IPS-18c (cell line): ENCODE measurements around the gene NR3C2.

ENCODE experiments used
- H3K4me3 ChIP-seq: 2 replicates; pipeline ENCODE4 v1.7.0; 2013; ENCODE audit warnings: low read depth, mild to moderate bottlenecking, low read length, moderate library complexity; ENCODE audit not compliant: insufficient read depth
- H3K9me3 ChIP-seq: one replicate; pipeline ENCODE4 v1.6.1; 2013; ENCODE audit warnings: mild to moderate bottlenecking, low read length, moderate library complexity; ENCODE audit not compliant: control insufficient read depth, insufficient read depth

The NR3C2 gene

GRCh38 chr4:148263802-148264201, 178.4 kb downstream of the NR3C2 start:
- Histone ChIP-seq H3K4me3 (no peak overlapping the region), H3K9me3 (no peaks in the 10 kb centered on the region)

GRCh38 chr4:148263127-148263526, 179.1 kb downstream of the NR3C2 start:
- no peaks in the 10 kb centered on the region for H3K9me3 ChIP-seq

GRCh38 chr4:148261848-148262247, 180.4 kb downstream of the NR3C2 start:
- H3K4me3 ChIP-seq, result no peak overlapping the region
- H3K9me3 ChIP-seq, result no peaks in the 10 kb centered on the region

More at GRCh38 chr4:148263127-148263526, 179.1 kb downstream of the NR3C2 start:
- H3K4me3 ChIP-seq, result no peak overlapping the region

GRCh38 chr4:148259841-148260240, 182.4 kb downstream of the NR3C2 start:
- Histone ChIP-seq H3K4me3 (no peak overlapping the region), H3K9me3 (no peaks in the 10 kb centered on the region)

GRCh38 chr4:148258535-148258934, 183.7 kb downstream of the NR3C2 start:
- no peaks in the 10 kb centered on the region for H3K9me3 ChIP-seq
- no peak overlapping the region for H3K4me3 ChIP-seq

DNA sequence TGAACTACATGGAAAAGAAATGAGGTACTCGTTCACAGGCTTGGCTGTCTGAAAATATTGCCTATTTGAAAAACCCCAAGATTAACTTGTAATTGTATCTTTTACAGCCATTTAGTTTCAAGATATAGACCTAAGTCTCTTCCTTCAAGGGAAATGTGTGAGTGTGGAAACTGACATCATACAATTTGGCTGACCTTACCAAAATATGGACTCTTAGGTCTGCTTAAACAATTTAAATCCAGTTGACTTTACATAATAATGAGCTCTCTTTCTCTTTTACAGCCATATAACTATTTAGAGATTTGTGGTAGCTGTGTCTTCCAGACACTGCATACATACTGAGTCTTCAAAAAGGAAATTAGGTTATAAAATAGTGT, 186.9 kb downstream of the NR3C2 start:
- Histone ChIP-seq H3K4me3 (no peak overlapping the region), H3K9me3 (no peaks in the 10 kb centered on the region)

DNA sequence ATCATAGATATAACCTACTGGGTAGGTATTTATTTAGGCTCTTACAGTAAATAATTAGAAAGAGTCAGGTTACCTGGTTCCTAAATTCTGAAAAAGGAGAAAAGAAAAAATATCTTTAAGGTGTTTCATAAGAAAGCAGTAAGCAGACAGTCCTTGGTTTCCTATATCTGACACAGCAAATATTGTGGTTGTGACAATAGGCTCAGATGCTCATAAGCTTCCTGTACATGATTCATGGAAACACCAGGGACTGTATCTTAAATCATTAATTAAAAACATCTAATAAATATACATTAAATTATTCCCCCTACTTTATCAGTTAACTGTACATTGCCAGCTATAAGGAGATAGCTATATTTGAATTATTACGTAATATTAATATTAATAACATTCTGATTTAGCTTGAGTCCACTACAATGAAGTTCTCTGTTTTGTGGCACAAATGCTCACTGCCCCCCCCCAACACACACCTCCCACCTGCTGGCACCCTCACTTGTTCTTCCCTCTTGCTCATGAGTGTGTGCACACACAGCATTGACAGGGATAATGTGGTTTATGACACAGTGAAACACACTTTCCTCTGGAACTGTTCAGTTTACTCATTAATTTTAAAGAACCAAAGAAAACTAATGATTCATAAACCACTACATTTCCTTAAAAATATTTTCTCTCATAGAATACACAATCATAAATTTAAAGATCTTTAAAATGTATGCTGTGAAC, 187.4 kb downstream of the NR3C2 start:
- no peaks in the 10 kb centered on the region for H3K9me3 ChIP-seq

DNA sequence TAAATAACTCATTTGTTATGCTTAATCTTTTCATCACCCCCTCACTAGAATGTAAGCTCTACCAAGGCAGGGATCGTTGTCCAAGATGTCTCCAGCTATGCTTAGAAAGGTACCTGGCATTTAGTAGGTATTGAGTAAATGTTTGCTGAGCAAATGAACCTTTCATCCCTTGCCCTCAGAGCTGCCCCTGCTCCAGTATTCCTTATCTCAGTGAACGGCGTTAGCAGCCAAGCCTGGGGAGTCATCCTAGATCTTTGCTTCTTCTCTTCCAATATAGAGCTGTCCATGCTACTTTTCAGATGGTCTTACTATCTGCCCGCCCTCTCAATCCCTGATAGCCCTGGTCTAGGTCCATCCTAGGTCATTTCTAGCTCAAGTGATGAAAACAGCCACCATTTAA, 188.4 kb downstream of the NR3C2 start:
- no peak overlapping the region for H3K4me3 ChIP-seq
- no peaks in the 10 kb centered on the region for H3K9me3 ChIP-seq

More for the DNA sequence above, 187.4 kb downstream of the NR3C2 start:
- no peak overlapping the region for H3K4me3 ChIP-seq

- Histone ChIP-seq H3K4me3 (no peak overlapping the region), H3K9me3 (no peaks in the 10 kb centered on the region)
These were observed 193.4 kb downstream of the NR3C2 start for GRCh38 chr4:148248824-148249223.

- Histone ChIP-seq H3K4me3 (no peak overlapping the region), H3K9me3 (no peaks in the 10 kb centered on the region)
These were observed 197.2 kb downstream of the NR3C2 start for GRCh38 chr4:148245015-148245414.

DNA sequence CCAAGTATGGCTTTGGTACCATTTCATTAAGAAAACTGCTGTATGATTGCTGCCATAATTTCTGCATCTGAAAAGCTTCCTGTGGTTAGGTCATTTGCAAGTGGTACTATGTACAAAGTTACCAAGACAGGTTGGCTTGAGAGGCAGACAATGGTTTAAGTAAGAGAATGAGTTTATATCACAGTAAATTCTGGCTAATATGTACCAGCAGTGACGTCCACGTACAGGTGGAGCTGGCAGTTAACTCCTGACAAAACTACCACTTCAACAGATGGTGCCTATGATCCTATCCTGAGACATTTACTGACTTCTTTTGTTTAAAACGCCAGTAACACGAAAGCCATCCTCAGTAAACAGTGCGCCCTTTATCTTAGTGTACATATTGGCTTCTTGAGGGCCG, 198.4 kb downstream of the NR3C2 start:
- Histone ChIP-seq H3K4me3 (no peak overlapping the region), H3K9me3 (no peaks in the 10 kb centered on the region)

GRCh38 chr4:148240241-148240640, 202.0 kb downstream of the NR3C2 start:
- Histone ChIP-seq H3K9me3 (no peaks in the 10 kb centered on the region), H3K4me3 (no peak overlapping the region)

DNA sequence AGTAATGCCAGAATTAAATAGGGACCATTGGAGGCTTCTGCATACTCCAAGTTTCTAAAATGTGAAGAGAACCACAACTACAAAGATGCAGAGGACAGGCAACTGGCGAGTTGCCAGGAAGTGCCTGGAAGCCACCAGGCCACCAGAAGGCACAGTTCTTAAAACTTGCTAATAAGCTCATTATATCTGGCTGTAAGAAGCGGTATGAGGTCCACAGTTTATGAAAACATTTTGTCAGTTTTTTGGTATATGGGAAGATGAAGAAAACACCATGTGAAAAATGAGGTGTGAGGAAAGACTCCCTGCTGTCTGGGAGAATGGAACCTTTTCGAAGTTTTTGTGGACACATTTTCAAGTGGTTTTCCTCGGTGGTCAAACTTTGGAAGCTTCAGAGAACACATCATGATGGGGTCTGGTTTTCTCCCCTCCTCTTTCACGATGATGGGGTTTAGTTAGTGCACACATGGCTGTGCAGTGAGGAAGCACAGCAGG, 202.7 kb downstream of the NR3C2 start:
- H3K9me3 ChIP-seq, result no peaks in the 10 kb centered on the region

DNA sequence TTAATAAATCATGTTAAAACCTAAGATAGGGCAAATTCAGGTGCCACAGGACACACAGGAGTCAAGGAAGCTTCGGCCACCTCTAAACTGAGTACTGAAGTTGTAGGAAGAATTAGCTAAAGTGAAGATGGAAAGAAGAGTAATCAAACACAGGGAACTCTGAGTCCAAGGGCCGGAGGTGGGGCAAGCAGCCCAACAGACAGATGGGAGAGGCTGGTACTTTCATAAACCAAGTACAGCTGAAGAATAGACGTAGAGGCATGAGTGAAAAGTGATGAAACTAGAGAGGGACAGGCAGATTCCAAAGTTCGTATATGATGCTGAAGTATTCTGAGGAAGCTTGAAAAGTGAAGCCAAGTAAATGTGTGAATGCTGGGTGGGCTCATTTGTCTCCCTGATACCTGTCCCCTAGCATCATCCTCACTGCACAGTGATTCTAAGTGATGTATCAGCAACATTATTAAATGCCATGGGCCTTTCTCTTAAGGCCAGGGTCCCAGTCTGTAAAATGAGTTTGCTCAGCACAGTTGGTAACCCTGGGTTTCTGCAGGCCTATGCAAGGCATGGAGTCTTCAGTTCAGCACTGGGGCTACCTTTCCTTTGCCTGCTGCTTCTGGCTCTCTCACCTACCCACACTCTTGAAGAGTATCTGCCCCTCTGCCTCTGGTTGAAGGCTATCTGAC, 203.3 kb downstream of the NR3C2 start:
- no peaks in the 10 kb centered on the region for H3K9me3 ChIP-seq

More for the DNA sequence above, 202.7 kb downstream of the NR3C2 start:
- H3K4me3 ChIP-seq, result no peak overlapping the region

GRCh38 chr4:148238086-148238485, 204.1 kb downstream of the NR3C2 start:
- H3K4me3 ChIP-seq, result no peak overlapping the region
- H3K9me3 ChIP-seq, result no peaks in the 10 kb centered on the region

More for the DNA sequence above, 203.3 kb downstream of the NR3C2 start:
- no peak overlapping the region for H3K4me3 ChIP-seq

GRCh38 chr4:148235809-148236208, 206.4 kb downstream of the NR3C2 start:
- Histone ChIP-seq H3K4me3 (no peak overlapping the region), H3K9me3 (no peaks in the 10 kb centered on the region)

DNA sequence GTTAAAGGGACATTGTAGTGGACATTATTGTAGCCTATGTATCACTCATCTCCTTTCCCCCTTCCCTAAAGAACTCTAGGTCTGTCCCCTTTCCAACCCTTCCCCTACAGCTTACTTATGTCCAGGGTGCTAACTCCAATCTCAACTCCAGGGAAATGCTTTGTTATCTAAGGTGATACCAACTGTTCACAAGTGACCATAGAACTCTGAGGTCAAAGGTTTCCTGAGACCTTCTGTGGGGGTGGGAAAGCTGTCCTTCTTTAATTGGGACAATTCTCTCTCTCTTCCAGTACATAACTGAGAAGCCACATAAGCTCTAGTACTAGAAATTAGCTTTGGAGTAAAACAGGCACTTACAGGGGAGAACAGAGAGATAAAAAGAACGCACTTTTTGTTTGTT, 212.4 kb downstream of the NR3C2 start:
- H3K9me3 ChIP-seq, result no peaks in the 10 kb centered on the region
- H3K4me3 ChIP-seq, result no peak overlapping the region

- H3K9me3 ChIP-seq, result no peaks in the 10 kb centered on the region
- no peak overlapping the region for H3K4me3 ChIP-seq
These were observed 213.2 kb downstream of the NR3C2 start for GRCh38 chr4:148229028-148229427.
